Parathyroid adenoma (tissue), 2 donors: Measurements from ENCODE around the gene ADD2.

ENCODE experiments used
- H2AFZ ChIP-seq: fragments of 300-600 bp; sonication (generic); one replicate; pipeline ENCODE4 v1.7.0; 2017; ENCODE audit warnings: antibody characterized with exemption, mild to moderate bottlenecking
- H3K27ac ChIP-seq: fragments of 300-600 bp; sonication (generic); one replicate; pipeline ENCODE4 v1.7.0; 2017
- H3K27me3 ChIP-seq: fragments of 300-600 bp; sonication (generic); one replicate; pipeline ENCODE4 v1.7.0; 2017; ENCODE audit warnings: low read length; ENCODE audit not compliant: control insufficient read depth, insufficient read depth
- H3K36me3 ChIP-seq: fragments of 300-600 bp; sonication (generic); one replicate; pipeline ENCODE4 v1.7.0; 2017; ENCODE audit warnings: low read length; ENCODE audit not compliant: control insufficient read depth, insufficient read depth
- H3K4me1 ChIP-seq: fragments of 300-600 bp; sonication (generic); one replicate; pipeline ENCODE4 v1.7.0; 2017; ENCODE audit warnings: control low read depth
- H3K4me2 ChIP-seq: fragments of 300-600 bp; sonication (generic); one replicate; pipeline ENCODE4 v1.7.0; 2017; ENCODE audit warnings: low read length
- H3K4me3 ChIP-seq: fragments of 300-600 bp; sonication (generic); one replicate; pipeline ENCODE4 v1.7.0; 2017; ENCODE audit warnings: low read depth, low read length
- H3K79me2 ChIP-seq: fragments of 300-600 bp; sonication (generic); one replicate; pipeline ENCODE4 v1.7.0; 2017; ENCODE audit warnings: control low read depth
- H3K9ac ChIP-seq: fragments of 300-600 bp; sonication (generic); one replicate; pipeline ENCODE4 v1.7.0; 2017; ENCODE audit warnings: mild to moderate bottlenecking
- H3K9me3 ChIP-seq: fragments of 300-600 bp; sonication (generic); one replicate; pipeline ENCODE4 v1.7.0; 2017; ENCODE audit warnings: low read length; ENCODE audit not compliant: control insufficient read depth
- CTCF ChIP-seq: fragments of 300-600 bp; sonication (generic); IDR thresholded peaks from one replicate; pipeline ENCODE4 v1.7.0; 2017; ENCODE audit warnings: antibody characterized with exemption, mild to moderate bottlenecking
- donor health status: primary hyperparathyroidism.

ADD2 gene

DNA sequence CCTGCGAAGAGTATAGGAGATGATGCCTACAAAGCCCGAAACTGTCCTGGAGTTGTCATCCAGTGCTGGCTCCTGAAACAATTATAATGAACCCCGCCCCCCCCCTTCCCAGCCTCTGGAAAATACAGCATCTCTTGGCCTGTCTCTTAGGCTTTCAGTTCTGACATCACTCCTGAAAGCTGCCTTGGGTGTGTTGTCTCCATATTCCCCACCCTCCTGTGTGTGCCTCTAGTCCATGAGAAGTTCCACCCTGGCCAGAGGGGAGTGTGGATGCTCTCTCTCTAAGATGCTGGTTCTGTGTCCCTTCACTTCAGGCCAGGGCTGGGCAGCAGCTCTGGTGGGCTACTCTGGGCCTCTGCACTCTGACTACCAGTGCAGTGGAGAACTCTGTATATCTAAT, 155.4 kb downstream of the ADD2 start:
- no peak overlapping the region for H3K4me3 ChIP-seq
- no peak overlapping the region for H3K4me2 ChIP-seq
- H2AFZ ChIP-seq = no peak overlapping the region
- no peaks in the 10 kb centered on the region for H3K79me2 ChIP-seq
- no peaks in the 10 kb centered on the region for H3K27me3 ChIP-seq
- no peaks in the 10 kb centered on the region for H3K4me1 ChIP-seq
- H3K27ac ChIP-seq = no peak overlapping the region
- H3K9ac ChIP-seq = no peak overlapping the region
- no peaks in the 10 kb centered on the region for H3K36me3 ChIP-seq
- no peaks in the 10 kb centered on the region for H3K9me3 ChIP-seq
- no peak for TF ChIP-seq CTCF

DNA sequence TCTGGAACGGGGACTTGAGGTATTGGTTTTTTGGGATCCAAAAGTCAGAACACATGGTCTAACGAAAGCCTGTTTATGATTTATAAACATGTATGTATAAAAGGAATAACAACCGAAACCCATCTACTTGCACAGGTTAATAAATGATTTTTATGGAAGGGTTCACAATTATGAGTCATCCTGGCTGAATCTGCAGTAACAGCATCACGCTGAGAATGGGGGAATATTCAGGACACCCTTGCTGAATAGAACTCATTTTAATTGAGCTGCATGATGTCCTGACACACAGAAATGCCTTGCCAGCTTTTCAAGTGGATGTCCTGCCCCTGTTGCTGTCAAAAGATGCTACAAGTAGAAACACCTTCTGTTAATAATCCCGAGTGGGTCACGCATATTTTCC, 159.6 kb downstream of the ADD2 start:
- TF ChIP-seq CTCF = no peak
- H3K27me3 ChIP-seq = no peaks in the 10 kb centered on the region
- no peaks in the 10 kb centered on the region for H3K36me3 ChIP-seq
- H3K9me3 ChIP-seq = no peaks in the 10 kb centered on the region
- H3K4me3 ChIP-seq = no peak overlapping the region
- no peak overlapping the region for H3K4me2 ChIP-seq
- no peaks in the 10 kb centered on the region for H3K79me2 ChIP-seq
- no peaks in the 10 kb centered on the region for H3K4me1 ChIP-seq
- H3K9ac ChIP-seq = no peak overlapping the region
- H3K27ac ChIP-seq = no peak overlapping the region
- no peak overlapping the region for H2AFZ ChIP-seq

- Histone ChIP-seq H3K4me3 (no peak overlapping the region), H2AFZ (no peak overlapping the region), H3K79me2 (no peaks in the 10 kb centered on the region), H3K36me3 (no peaks in the 10 kb centered on the region), H3K27ac (no peak overlapping the region), H3K9me3 (no peaks in the 10 kb centered on the region), H3K4me1 (no peaks in the 10 kb centered on the region), H3K4me2 (no peak overlapping the region), H3K27me3 (no peaks in the 10 kb centered on the region), H3K9ac (no peak overlapping the region)
- no peak for TF ChIP-seq CTCF
Measured at GRCh38 chr2:70607121-70607561, 160.9 kb downstream of the ADD2 start.
